HEK293 (cell line): ENCODE measurements around the gene F5.
A peak's percentile ranks its signal among the peaks of the same experiment; 100 is the strongest.

ENCODE experiments used
- CTCF ChIA-PET: fragments of 350-600 bp; formaldehyde crosslinking; extraction: SDS; loops from one replicate; lab custom pipeline; 2021; ENCODE audit warnings: antibody characterized with exemption; lab: Yijun Ruan, JAX
- POLR2A ChIA-PET: fragments of 300-600 bp; formaldehyde crosslinking; extraction: SDS; loops from one replicate; lab custom pipeline; 2020; ENCODE audit warnings: antibody characterized with exemption, inconsistent platforms; lab: Yijun Ruan, JAX
- H3K27ac ChIP-seq: fragments of 200-500 bp; sonication (Bioruptor generic); 2 replicates; pipeline ENCODE4 v1.5.1; 2014; ENCODE audit warnings: low read depth, low read length, control low read depth, inconsistent platforms; ENCODE audit errors: extremely low read depth
- H3K36me3 ChIP-seq, 2 experiments: fragments of 200-500 bp in 1 of 2; sonication (Bioruptor generic) in 1 of 2; 1 replicate in 1 of 2; 2 replicates in 1 of 2; pipeline ENCODE4 v1.5.1; 2014 to 2017; ENCODE audit warnings: inconsistent platforms in 2 of 2, low read length in 2 of 2; ENCODE audit not compliant: control insufficient read depth in 2 of 2, insufficient read depth in 1 of 2
- H3K4me1 ChIP-seq: fragments of 200-500 bp; sonication (Bioruptor generic); 2 replicates; pipeline ENCODE4 v1.5.1; 2014; ENCODE audit warnings: mild to moderate bottlenecking, low read length, inconsistent platforms; ENCODE audit not compliant: control insufficient read depth, insufficient read depth
- H3K4me3 ChIP-seq: 2 replicates; pipeline ENCODE4 v1.5.1; 2011; ENCODE audit warnings: low read depth, mild to moderate bottlenecking, control low read depth, low read length, moderate library complexity
- H3K9me3 ChIP-seq: fragments of 200-500 bp; sonication (Bioruptor generic); 2 replicates; pipeline ENCODE4 v1.5.1; 2014; ENCODE audit warnings: low read depth, low read length, inconsistent platforms; ENCODE audit not compliant: control insufficient read depth, insufficient read depth
- PBX3 ChIP-seq: sonication (generic); formaldehyde crosslinking; IDR thresholded peaks from 2 replicates; pipeline ENCODE4 v1.8.1; 2022; ENCODE audit warnings: mild to moderate bottlenecking, moderate library complexity, missing genetic modification reagents
- TRIM28 ChIP-seq: IDR thresholded peaks from 2 replicates; pipeline ENCODE4 v1.6.1; 2011; ENCODE audit warnings: low read length, control low read depth, borderline replicate concordance
- ZBTB17 ChIP-seq: fragments of 450-650 bp; formaldehyde crosslinking; IDR thresholded peaks from 2 replicates; pipeline ENCODE4 v1.5.1; 2016; ENCODE audit warnings: missing biosample characterization, missing genetic modification characterization
- ZBTB48 ChIP-seq: fragments of 450-650 bp; formaldehyde crosslinking; IDR thresholded peaks from 2 replicates; pipeline ENCODE4 v1.5.1; 2016; ENCODE audit warnings: missing biosample characterization, missing genetic modification characterization
- ZFHX2 ChIP-seq: fragments of 450-650 bp; formaldehyde crosslinking; conservative IDR thresholded peaks from 2 replicates; pipeline ENCODE4 v1.5.1; 2016; ENCODE audit warnings: missing biosample characterization, missing genetic modification characterization
- ZFP41 ChIP-seq: fragments of 450-650 bp; formaldehyde crosslinking; IDR thresholded peaks from 2 replicates; pipeline ENCODE4 v1.5.1; 2016; ENCODE audit warnings: missing biosample characterization, missing genetic modification characterization, borderline replicate concordance
- ZNF112 ChIP-seq: fragments of 450-650 bp; formaldehyde crosslinking; IDR thresholded peaks from 2 replicates; pipeline ENCODE4 v1.5.0; 2017; ENCODE audit warnings: missing biosample characterization, missing genetic modification characterization
- ZNF114 ChIP-seq: fragments of 450-650 bp; formaldehyde crosslinking; IDR thresholded peaks from 2 replicates; pipeline ENCODE4 v1.5.0; 2017; ENCODE audit warnings: missing biosample characterization, missing genetic modification characterization
- ZNF335 ChIP-seq: fragments of 450-650 bp; formaldehyde crosslinking; conservative IDR thresholded peaks from 2 replicates; pipeline ENCODE4 v1.5.1; 2016; ENCODE audit warnings: missing biosample characterization, missing genetic modification characterization
- ZNF449 ChIP-seq: fragments of 450-650 bp; formaldehyde crosslinking; IDR thresholded peaks from 2 replicates; pipeline ENCODE4 v1.5.1; 2017; ENCODE audit warnings: missing biosample characterization, mild to moderate bottlenecking, missing genetic modification characterization, moderate library complexity
- ZNF560 ChIP-seq: fragments of 450-650 bp; formaldehyde crosslinking; IDR thresholded peaks from 2 replicates; pipeline ENCODE4 v1.5.1; 2017; ENCODE audit warnings: missing biosample characterization, missing genetic modification characterization, borderline replicate concordance
- ZNF561 ChIP-seq: fragments of 450-650 bp; IDR thresholded peaks from 2 replicates; pipeline ENCODE4 v1.5.1; 2018; ENCODE audit warnings: missing biosample characterization, missing genetic modification characterization, borderline replicate concordance
- ZNF791 ChIP-seq: fragments of 450-650 bp; formaldehyde crosslinking; IDR thresholded peaks from 2 replicates; pipeline ENCODE4 v1.5.1; 2016; ENCODE audit warnings: missing biosample characterization, missing genetic modification characterization
- TF ChIP-seq, protein P1 (sequence below): fragments of 450-650 bp; formaldehyde crosslinking; IDR thresholded peaks from 2 replicates; pipeline ENCODE4 v1.5.1; 2016; ENCODE audit warnings: missing biosample characterization, missing genetic modification characterization
- TF ChIP-seq, protein P2 (sequence below): fragments of 450-650 bp; formaldehyde crosslinking; IDR thresholded peaks from 2 replicates; pipeline ENCODE4 v1.5.1; 2016; ENCODE audit warnings: missing biosample characterization, missing genetic modification characterization
- TF ChIP-seq, protein P3 (sequence below): fragments of 450-650 bp; formaldehyde crosslinking; IDR thresholded peaks from 2 replicates; pipeline ENCODE4 v1.5.1; 2017; ENCODE audit warnings: missing biosample characterization, missing genetic modification characterization

The F5 gene

DNA sequence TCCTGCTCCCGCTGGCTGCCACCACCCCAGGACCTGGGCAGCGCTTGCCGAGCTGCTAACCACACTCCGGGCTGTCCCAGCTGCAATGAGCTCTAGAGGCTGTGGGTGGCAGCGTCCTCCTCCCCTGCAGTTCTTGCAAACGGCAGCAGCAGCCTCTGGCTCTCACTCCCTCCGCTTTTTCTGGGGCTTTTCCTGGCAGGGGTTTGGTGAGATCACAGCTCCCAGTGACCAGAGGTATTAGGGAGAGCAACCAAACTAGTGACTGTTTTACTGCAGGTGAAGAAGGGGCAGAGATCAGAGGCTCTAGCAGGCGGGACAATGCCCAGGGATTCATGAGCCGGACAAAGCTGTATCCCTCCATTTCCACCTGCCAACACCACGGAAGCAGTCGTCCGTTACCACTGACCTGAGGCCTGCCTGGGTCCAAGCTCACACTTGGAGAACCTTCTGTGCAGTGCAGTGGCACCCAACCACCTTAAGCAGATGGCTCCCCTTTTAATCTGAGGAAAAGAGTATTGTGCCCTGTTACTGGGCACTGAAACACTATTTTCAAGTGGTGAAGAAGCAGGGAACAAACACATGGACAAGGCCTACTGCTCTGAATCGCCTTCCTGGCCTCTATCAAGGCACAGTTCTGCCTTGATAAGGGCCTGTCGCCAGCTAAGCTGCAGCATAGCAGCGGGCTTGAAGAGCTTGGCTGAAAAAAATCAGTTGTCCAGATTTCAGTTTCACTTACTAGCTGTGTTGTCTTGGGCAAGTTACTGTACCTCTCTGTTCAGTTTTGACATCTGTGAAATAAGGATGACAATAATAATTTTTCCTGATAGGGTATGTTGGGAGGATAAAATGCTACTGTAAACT lies at the start of gene F5 (continued):
- TF ChIP-seq, protein P1, sequence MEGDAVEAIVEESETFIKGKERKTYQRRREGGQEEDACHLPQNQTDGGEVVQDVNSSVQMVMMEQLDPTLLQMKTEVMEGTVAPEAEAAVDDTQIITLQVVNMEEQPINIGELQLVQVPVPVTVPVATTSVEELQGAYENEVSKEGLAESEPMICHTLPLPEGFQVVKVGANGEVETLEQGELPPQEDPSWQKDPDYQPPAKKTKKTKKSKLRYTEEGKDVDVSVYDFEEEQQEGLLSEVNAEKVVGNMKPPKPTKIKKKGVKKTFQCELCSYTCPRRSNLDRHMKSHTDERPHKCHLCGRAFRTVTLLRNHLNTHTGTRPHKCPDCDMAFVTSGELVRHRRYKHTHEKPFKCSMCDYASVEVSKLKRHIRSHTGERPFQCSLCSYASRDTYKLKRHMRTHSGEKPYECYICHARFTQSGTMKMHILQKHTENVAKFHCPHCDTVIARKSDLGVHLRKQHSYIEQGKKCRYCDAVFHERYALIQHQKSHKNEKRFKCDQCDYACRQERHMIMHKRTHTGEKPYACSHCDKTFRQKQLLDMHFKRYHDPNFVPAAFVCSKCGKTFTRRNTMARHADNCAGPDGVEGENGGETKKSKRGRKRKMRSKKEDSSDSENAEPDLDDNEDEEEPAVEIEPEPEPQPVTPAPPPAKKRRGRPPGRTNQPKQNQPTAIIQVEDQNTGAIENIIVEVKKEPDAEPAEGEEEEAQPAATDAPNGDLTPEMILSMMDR (tag by site-specific recombination): peak; percentile 75
- no peak for TF ChIP-seq PBX3 (CRISPR knock-in tag)
- no peak for TF ChIP-seq ZBTB48 (tag by site-specific recombination)
- TF ChIP-seq, protein P2, sequence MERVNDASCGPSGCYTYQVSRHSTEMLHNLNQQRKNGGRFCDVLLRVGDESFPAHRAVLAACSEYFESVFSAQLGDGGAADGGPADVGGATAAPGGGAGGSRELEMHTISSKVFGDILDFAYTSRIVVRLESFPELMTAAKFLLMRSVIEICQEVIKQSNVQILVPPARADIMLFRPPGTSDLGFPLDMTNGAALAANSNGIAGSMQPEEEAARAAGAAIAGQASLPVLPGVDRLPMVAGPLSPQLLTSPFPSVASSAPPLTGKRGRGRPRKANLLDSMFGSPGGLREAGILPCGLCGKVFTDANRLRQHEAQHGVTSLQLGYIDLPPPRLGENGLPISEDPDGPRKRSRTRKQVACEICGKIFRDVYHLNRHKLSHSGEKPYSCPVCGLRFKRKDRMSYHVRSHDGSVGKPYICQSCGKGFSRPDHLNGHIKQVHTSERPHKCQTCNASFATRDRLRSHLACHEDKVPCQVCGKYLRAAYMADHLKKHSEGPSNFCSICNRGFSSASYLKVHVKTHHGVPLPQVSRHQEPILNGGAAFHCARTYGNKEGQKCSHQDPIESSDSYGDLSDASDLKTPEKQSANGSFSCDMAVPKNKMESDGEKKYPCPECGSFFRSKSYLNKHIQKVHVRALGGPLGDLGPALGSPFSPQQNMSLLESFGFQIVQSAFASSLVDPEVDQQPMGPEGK: no peak
- TF ChIP-seq ZNF335 (tag by site-specific recombination): no peak
- TF ChIP-seq ZFP41 (tag by site-specific recombination): no peak
- peak; percentile 76 for TF ChIP-seq ZBTB17
- TF ChIP-seq ZFHX2 (tag by site-specific recombination): peak; percentile 64
- no peak for TF ChIP-seq ZNF449
- no peak for TF ChIP-seq ZNF112 (tag by site-specific recombination)
- TF ChIP-seq, protein P3, sequence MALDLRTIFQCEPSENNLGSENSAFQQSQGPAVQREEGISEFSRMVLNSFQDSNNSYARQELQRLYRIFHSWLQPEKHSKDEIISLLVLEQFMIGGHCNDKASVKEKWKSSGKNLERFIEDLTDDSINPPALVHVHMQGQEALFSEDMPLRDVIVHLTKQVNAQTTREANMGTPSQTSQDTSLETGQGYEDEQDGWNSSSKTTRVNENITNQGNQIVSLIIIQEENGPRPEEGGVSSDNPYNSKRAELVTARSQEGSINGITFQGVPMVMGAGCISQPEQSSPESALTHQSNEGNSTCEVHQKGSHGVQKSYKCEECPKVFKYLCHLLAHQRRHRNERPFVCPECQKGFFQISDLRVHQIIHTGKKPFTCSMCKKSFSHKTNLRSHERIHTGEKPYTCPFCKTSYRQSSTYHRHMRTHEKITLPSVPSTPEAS (tag by site-specific recombination): no peak
- TF ChIP-seq ZNF114 (tag by site-specific recombination): no peak

- TF ChIP-seq ZNF561 (tag by site-specific recombination) (no peak), ZFP41 (tag by site-specific recombination) (no peak), TRIM28 (0 out of 2 replicates have a peak, but pooled peaks have one; percentile 20), ZNF560 (no peak), ZNF791 (peak; percentile 97)
- ChIA-PET POLR2A (no interaction called here), CTCF (no interaction called here)
- Histone ChIP-seq H3K36me3 (no peaks in the 10 kb centered on the region), H3K4me3 (no peak overlapping the region), H3K27ac (no peak overlapping the region), H3K4me1 (no peaks in the 10 kb centered on the region), H3K9me3 (no peaks in the 10 kb centered on the region)
These were observed 48.6 kb upstream of the F5 start for GRCh38 chr1:169634877-169635276.
